Stimulated activated CD4-positive, alpha-beta T cell treated with anti-CD3 and anti-CD28 coated beads, Interleukin-2, amount 100 ng/mL, for 48 hours (primary cell): ENCODE results near the gene PALLD.
"Not testable (repeated sequence)": the region's sequence is repeated elsewhere in the genome, so short reads cannot be mapped to it uniquely, and the experiment has no call there.

Source experiments
- DNase-seq, 2 donors: peaks; one replicate each; pipeline ENCODE4 v3.0.0-alpha.2; 2020

The PALLD gene

DNA sequence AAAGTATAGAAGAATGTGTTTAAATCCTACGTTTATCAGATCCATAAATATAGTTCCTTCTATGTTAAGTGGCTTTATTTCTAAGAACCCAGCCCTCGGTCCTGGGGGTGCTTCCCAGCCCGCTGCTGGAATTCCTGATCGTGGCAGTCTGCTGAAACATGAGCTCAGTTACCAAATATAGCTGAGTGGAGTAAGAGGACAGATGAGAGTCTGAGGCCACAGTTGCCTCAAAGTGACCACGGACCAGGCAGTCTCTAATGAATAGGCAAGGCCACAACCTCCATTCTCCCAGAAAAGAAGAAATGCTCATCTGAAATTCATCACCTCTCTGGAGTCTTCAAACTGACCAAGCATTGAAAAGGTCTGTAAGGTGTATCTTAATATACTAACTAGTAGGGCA is at the start of gene PALLD:
Gene PALLD, plus strand, starts transcription at position 219 of the 400 bp plus-strand sequence.
- no peak for DNase-seq

DNA sequence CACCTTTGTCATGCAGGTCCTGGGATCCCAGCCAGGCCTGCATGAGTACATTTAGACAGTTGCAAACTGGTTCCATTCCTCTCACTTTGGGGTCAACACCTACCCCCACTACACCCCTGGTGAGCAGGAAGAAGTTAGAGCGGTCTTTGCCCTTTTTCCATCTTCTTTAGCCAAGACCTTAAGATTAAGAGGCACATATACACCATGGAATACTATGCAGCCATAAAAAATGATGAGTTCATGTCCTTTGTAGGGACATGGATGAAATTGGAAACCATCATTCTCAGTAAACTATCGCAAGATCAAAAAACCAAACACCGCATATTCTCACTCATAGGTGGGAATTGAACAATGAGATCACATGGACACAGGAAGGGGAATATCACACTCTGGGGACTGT is 47.8 kb upstream of the PALLD start:
- DNase-seq: not testable (repeated sequence)

DNA sequence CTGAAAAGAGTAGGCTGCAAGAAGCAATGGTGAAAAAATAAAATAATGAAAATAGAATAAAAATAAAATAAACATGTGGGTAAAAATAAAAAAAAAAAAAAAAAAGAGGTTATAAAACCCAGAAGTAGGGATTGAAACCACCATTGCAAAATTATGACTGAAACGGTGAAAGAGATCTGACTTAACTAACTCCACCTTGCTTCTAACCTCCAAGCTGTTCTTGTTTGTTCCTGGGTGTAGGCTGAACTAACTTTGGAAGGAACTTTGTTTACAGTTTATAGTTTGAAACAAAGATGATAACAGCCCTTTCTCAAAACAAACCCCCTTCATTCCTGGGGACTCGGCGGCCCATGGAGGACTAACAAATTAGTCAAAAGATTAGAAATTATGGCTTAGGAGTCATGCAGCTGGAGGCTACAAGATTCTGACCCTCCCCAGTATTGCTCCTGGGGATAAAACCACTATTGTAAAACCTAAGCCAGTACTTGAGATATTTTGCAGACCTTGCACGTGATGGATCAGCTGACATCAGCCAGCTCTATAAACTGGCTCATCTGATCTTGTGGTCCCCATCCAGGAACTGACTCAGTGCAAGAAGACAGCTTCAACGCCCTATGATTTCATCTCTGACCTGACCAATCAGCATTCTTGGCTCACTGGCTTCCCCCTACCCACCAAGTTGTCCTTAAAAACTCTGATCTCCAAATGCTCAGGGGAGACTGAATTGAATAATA is 47.0 kb upstream of the PALLD start:
- no peak for DNase-seq

DNA sequence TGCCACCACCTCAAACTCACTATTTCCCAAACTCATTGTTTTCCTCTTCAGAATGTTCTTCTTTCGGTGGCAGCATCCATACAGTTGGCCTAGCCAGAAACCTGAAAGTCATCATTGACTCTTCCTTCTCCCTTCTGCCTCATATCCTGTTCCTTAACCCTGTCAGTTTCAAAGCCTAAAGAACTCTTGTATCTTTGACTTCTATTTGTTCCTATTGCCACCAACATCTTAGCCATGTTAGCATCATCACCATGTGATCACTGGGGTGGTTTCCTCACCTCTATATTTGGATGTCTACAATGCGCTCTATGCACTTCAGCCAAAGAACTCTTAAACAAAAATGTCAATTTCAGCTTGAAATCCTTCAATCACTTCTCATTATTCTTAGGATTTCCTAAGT is 45.5 kb upstream of the PALLD start:
- DNase-seq: no peak

DNA sequence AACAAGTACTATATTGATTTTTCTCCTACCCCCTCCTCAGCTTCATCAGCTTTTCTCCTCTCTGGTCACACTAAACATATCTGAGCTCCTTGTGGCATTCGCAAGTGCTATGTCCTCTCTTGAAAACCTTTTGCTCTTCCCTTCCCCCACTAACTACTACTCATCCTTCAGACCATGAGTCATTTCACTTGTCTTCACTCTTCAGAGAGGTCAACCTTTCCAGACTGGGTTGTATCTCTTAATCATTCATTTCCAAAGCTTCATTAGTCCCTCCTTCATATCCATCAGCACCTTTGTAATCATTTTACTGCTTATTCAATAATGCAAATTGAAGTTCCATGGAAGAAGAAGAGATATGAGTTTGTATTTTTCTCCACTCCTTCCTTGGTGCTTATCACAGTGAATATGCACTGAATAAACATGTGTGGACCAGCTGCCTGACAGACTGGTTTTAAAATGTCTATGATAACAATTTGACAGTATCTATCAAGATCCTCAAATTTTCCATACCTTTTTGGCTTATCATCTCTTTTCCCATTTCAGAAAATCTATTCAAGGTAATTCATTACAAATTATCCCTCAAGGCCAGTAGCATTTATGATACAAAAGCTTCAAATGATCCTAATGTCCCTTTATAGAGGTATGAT is 45.0 kb upstream of the PALLD start:
- DNase-seq: no peak

DNA sequence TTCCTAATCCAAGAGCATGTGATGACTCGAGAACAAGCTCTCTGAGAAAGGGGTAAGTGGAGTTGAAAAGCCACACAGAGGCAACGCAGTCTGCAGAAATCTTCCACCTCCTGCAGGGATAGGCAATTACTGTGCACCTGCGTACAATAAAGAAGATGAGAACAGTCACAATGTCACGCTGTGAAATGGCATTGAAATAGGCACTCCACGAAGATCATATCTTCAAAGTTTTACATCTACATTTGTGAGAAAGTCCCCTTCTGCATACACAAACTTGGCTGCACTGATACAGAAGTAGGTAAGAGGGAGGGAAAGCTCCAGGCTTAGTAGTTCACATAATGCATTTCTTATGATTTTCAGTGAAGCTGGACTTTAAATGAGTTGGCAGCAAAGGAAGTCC is 43.7 kb upstream of the PALLD start:
- no peak for DNase-seq

DNA sequence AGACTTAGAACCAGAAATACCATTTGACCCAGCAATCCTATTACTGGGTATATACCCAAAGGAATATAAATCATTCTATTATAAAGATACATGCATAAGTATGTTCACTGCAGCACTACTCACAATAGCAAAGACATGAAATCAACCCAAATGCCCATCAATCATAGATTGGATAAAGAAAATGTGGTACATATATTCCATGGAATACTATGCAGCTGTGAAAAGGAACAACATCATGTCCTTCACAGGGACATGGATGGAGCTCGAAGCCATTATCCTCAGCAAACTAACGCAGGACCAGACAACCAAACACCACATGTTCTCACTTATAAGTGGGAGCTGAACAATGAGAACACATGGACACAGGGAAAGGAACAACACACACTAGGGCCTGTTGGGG is 38.6 kb upstream of the PALLD start:
- DNase-seq: not testable (repeated sequence)

DNA sequence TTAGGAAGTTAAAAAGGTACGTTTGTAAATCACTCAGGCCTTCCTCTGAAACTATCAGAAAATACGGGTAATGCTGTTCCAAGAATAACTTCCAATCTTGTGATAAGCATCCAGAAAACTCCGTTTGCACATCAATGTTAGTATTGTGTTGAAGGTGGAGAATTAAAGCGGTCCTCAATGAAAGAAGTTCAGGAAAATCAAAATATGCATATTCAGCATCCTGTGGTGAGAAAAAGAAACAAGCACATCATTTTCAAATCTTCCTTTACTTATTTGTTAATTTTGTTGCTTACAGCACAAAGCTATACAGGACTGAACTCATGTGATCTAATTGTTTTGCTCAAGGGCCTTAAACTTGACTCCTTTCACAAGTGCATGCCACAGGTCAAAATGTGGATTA is 35.0 kb upstream of the PALLD start:
- DNase-seq: no peak

DNA sequence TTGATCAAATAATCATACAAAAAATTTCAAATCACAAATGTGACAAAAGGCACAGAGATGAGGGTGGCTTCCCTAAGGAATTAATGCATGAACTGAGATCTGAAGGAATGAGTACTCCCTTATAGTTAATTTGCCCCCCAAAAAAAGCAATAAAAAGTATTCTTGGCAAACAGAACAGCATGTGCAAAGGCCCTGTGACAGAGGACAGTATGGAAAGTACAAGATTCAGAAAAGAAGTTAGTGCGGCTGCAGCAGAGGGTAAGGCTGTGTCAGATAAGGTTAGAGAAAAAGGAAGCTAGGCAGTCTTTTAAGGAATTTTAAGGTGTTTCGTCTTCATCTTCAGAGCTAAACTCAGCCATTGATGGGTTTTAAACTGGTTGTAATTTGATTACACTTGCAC is 23.9 kb upstream of the PALLD start:
- no peak for DNase-seq

DNA sequence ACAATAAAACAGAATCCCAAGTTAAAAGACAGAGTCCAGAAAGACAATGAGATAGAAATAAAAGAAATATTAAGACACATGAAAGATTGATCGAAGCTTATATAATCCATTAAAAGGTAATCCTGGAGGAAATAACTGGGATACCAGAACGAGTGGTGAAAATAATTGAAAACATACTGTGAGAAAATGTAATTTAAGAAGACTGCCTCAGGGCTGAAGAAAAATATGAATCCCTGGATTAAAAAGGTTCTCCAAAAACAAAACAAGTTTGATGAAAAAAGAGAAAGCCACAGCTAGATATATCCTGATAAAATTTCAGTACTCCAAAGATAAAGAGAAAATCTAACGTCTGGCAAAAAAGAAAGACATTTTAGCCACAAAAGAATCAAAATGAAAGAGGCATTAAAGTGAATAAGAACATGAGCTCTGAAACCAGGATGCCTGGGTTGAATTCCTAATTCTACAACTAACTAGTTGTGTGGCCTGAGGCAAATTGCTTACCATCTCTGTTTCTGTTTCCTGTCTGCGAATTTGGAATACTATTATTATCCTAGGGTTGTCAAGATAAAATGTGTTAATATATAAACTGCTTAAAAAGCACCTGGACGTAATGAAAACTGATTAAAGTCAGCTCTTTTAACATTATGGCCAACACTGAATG is 22.1 kb upstream of the PALLD start:
- no peak for DNase-seq

DNA sequence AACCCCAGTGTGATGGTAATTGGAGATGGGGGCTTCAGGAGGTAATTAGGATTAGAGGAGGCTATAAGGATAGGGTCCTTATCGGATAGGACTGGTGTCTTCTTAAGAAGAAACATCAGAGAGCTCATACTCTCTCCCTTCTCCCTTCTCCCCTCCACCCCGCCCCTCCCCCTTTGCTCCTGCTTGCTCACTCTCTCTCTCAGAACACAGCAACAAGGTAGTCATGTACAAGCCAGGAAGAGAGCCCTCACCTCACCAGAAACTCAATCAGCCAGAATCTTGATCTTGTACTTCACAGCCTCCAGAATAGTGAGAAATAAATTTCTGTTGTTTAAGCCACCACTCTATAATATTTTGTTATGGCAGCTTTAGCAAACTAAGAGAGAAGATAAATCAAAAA is 21.1 kb upstream of the PALLD start:
- DNase-seq: peak in 1 of 2 donors; percentile 23

DNA sequence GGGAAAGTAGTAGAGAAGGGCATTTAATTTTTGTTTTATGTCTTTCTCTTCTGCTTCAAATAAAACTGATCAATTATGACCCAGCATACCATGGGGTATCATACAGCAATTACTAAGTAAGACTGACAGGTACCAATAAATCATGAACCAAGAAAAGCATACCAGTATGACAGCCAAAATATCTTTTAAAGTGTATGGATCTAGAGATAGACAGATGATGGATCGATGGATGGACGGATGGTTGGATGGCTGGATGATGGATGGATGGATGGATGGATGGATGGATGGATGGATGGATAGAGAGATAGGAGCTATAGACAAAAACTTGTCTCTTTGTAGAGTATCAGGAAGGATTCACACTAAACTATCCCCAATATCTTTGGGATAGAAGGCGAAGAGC is 18.0 kb upstream of the PALLD start:
- DNase-seq: no peak

DNA sequence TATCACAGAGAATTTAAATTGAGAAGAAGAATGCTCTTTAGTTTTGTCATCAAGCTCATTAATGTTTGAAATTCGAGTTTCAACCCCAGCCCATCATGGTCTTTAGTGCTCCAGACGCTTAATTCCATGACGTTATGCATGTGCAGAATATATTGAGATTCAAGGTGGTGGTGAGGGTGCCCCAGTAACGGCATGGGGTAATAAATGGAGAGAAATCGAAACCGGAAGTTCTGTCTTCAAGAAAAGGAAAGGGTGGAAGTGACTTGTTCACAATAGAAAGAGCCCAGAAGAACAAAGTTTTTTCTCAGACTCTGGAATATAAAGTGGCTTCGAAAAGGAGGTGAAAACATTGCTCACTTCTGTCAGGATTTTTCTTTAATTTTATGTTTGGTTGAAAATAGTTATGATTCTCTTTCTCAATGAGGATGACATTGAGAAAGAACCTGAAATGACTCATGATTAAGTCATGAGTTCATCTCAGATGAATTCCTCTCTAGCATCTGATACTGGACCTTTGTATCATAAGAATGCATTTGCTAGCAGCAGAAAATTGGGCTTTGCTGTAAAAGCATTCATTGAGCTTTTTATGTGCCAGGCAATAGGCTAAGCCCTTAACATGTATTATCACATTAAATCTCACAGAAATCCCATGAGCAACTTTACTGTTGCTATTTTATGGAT is 15.8 kb upstream of the PALLD start:
- DNase-seq: no peak

DNA sequence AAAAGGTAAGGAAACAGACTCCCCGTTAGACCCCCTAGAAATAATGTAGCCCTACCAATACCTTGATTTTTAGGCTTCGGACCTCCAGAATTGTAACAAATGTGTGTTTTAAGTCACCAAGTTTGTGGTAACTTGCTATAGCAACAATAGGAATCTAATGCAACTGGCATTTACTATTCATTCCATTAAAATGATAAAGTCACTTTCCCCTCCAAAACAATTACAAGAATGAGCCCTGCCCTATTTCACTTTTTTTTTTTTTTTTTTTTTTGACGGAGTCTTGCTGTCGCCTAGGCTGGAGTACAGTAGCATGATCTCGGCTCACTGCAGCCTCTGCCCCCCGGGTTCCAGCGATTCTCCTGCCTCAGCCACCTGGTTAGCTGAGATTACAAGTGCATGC is 13.0 kb upstream of the PALLD start:
- no peak for DNase-seq

DNA sequence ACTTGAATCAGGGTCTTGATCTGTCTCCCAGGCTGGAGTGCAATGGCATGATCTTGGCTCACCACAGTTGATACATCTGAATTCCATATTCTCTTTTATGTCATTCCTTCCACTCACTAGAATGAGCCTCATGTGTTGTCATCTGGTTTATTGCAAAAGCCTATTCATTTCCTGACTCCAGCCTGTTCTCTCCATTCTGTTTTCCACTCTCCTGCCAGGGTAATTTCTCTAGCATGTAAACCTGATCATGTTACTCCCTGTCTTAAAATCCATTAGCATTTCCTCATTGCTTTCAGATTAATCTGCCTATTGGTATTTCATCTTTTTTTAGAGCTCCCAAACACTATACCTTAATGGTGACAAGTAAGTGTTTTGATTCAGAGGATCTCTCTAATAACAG is 12.2 kb upstream of the PALLD start:
- DNase-seq: no peak

DNA sequence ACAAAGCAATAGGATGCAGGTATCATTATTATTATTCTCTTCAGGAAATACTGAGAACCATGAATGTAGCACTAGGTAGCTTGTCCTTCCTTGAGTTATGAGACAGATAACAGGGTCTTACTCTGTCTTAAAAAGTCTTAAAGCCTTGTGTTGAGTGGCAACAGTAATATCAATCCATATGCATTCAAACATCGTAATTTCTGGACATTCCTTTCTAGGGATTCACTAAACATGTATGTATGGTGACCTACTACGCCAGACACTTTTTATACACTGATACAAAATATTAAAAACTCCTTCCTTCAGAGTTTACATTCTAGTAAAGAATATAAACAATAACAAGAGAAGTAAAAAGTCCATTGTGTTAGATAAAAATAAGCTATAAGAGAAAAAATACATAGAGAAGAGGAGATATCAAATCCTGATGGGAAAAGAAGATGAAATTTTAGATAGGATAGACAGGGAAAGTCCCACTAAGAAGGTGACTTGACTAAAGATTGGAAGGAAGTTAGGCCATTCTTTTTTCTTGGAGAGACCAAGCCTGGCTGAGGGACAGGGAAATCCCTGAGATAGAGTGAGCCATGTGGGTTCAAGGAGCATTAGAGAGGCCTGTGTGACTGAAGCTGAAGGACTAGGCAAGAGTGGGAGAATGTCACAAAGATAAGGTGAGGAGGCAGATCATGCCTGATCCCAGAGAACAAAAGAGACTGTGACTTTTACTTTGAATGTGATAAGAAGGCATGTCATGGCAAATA is 11.5 kb upstream of the PALLD start:
- no peak for DNase-seq

DNA sequence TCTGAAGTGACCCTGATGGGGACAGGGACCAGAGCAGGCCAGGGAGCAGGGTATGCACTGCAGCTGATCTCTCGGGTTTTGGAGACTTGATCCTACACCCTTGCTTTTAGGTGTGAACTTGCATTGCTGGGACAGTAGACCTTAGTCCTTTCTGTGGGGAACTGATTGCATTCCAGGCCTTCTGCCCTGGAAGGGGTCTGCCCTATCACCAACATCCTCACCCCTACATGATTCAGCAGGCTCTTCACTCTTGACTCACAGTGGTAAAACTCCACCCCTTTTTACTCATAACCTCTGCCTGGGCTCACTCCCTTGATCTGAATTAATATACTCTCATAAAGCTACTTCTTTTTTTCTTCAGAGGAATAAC is 10.0 kb upstream of the PALLD start:
- DNase-seq: no peak

DNA sequence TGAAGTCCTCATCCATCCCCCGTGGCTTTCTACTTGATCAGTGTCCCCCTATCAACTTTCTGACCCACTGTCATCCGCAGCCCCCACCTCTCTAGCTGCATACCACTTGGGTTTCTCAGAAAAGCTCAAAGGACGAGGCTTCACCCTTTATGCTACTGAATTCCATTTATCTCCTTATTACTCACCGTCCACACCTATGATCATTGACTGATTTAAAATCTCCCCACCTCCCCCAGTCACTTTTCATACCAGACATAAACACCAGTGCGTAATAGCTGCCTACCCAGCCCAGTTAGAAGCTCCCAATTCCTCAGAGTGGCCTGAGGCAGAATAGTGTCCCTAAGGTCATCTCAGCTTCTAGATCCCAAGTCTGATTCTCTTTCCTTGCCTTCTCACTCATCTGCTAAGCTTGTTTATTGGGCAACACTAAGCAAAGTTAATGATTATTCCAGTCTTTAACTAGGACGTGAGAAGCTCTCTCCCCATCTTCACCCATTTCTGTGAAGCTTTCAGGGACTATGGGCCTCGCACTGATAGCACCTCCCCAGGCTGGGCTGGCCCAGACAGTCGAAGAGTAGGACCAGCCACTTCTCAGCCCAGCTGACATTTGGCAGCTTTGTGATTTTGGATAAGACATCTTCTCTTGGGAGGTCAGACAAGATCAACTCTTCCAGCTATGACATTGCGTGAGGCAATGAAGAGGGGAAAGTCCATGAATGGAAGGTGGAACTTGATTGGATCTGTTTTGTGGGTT is 9.4 kb upstream of the PALLD start:
- no peak for DNase-seq

DNA sequence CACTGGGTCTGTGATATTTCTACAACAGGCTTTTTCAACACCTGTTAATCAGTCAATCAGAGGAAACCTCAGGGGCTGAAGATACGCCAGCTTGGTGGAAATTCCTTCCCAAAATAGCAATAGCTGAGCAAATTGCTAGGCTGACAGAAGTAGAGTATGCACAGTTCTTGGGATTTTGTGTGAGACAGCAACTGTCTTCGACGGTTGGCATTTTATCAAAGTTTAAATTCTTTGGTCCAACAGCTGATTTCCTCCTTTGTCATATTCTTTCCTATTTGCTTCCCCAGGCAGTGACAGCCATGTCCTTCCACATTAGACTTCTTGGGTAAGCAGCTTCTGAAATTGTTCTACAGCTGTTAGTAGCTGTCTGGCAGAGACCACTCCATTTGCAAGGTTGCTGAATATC is 8.0 kb upstream of the PALLD start:
- no peak for DNase-seq

DNA sequence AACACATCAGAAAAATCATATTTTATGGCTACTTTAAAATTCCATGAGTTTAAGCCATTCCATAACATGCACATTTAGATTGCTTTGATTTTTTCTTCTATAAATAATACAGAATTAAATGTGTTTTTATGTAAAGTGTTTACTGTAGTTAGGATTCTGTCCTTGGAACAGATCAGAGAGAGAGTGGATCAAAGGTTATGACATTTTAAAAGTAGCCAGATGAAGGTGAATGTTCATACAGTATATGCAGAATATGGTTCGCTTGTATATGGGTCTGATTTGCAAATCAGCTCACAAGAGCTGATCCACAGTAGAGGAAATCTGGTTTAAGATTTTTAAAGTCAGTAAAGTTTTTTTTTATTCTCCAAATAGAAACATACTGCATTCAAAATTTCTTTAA is 7.2 kb upstream of the PALLD start:
- no peak for DNase-seq

DNA sequence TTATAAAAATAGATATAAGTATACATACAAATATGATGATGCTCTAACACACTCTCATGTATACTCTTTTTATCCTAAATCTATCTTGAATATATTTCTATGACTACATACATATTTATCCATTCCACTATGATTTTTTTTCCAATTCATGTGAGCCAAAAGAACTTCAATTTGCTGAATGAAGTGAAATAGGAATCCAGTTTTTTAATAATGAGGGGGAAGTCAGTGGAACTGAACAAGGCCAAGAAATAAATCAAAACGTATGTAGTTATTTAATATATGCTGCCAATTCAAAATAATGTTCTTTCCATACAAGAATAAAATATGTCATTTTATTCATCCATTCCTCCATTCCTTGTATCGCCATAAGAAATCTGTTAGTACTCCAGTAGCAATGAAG is 6.1 kb upstream of the PALLD start:
- no peak for DNase-seq

DNA sequence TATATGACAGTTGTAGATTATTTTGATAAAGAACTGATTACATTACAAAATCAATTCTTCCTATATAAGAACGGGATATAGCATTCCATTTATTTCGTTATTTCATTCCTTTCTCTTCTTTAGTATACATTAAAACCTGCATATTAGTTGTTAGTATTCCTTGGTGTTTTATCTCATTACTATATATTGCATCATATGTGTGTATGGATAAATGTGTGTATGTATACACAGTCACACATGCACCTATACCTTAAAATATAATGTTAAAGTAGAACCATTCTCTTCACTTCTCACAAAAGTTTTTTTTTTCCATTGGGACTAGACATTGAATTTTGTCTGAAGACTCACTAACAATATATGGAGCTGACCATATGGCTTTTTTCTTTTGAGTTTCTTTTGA is 5.3 kb upstream of the PALLD start:
- no peak for DNase-seq
